Measurements from ENCODE around the gene CD163.
"Not testable (repeated sequence)": the region's sequence is repeated elsewhere in the genome, so short reads cannot be mapped to it uniquely, and the experiment has no call there.

CD163 gene

GRCh38 chr12:7437494-7437893 is 66.1 kb downstream of the CD163 start:
- not testable (repeated sequence) for H3K36me3 ChIP-seq (ENCODE audit: control insufficient read depth, low read length); H3K4me3 ChIP-seq (ENCODE audit: low read length); H3K9me3 ChIP-seq (ENCODE audit: control insufficient read depth, insufficient read depth, low read length); H4K20me1 ChIP-seq (ENCODE audit: control insufficient read depth, insufficient read depth, low read depth, low read length); H3K9me2 ChIP-seq (replicated peaks; ENCODE audit: control insufficient read depth, low read length); H3F3A ChIP-seq (ENCODE audit: control insufficient read depth, insufficient read depth); H3K4me2 ChIP-seq (ENCODE audit: low read length); H3K27me3 ChIP-seq (ENCODE audit: control insufficient read depth, low read length); H3K27ac ChIP-seq (ENCODE audit: low read depth, low read length); H3K79me2 ChIP-seq (ENCODE audit: control insufficient read depth, low read length); H3K4me1 ChIP-seq (ENCODE audit: control insufficient read depth, low read length)

- Histone ChIP-seq H3K9me3 (ENCODE audit: control insufficient read depth, insufficient read depth, low read length) (no peaks in the 10 kb centered on the region), H3K4me1 (ENCODE audit: control insufficient read depth, low read length) (no peaks in the 10 kb centered on the region), H3K27me3 (ENCODE audit: control insufficient read depth, low read length) (no peaks in the 10 kb centered on the region), H3F3A (ENCODE audit: control insufficient read depth, insufficient read depth) (no peaks in the 10 kb centered on the region), H3K36me3 (ENCODE audit: control insufficient read depth, low read length) (no peaks in the 10 kb centered on the region), H3K4me3 (ENCODE audit: low read length) (no peak overlapping the region), H4K20me1 (ENCODE audit: control insufficient read depth, insufficient read depth, low read depth, low read length) (no peaks in the 10 kb centered on the region), H3K27ac (ENCODE audit: low read depth, low read length) (no peak overlapping the region), H3K79me2 (ENCODE audit: control insufficient read depth, low read length) (no peaks in the 10 kb centered on the region), H3K9me2 (replicated peaks; ENCODE audit: control insufficient read depth, low read length) (no peaks in the 10 kb centered on the region), H3K4me2 (ENCODE audit: low read length) (no peak overlapping the region)
- TF ChIP-seq CTCF (IDR thresholded peaks at IDR 0.05; ENCODE audit: low read depth, low read length, poor library complexity, severe bottlenecking) (no peak), EZH2phosphoT487 (IDR thresholded peaks at IDR 0.05; ENCODE audit: borderline replicate concordance, low read length) (no peak)
These were observed 68.9 kb downstream of the CD163 start for GRCh38 chr12:7434670-7435069.

- H3K4me2 ChIP-seq (ENCODE audit: low read length) = no peak overlapping the region
- TF ChIP-seq EZH2phosphoT487 (IDR thresholded peaks at IDR 0.05; ENCODE audit: borderline replicate concordance, low read length) (no peak), CTCF (IDR thresholded peaks at IDR 0.05; ENCODE audit: low read depth, low read length, poor library complexity, severe bottlenecking) (no peak)
These were observed 70.2 kb downstream of the CD163 start for GRCh38 chr12:7433276-7433822.

GRCh38 chr12:7431993-7432685 is 71.4 kb downstream of the CD163 start:
- no peaks in the 10 kb centered on the region for H3K9me3 ChIP-seq (ENCODE audit: control insufficient read depth, insufficient read depth, low read length)
- H4K20me1 ChIP-seq (ENCODE audit: control insufficient read depth, insufficient read depth, low read depth, low read length) = no peaks in the 10 kb centered on the region
- no peaks in the 10 kb centered on the region for H3K79me2 ChIP-seq (ENCODE audit: control insufficient read depth, low read length)
- H3F3A ChIP-seq (ENCODE audit: control insufficient read depth, insufficient read depth) = no peaks in the 10 kb centered on the region
- no peaks in the 10 kb centered on the region for H3K27me3 ChIP-seq (ENCODE audit: control insufficient read depth, low read length)
- no peaks in the 10 kb centered on the region for H3K36me3 ChIP-seq (ENCODE audit: control insufficient read depth, low read length)
- H3K9me2 ChIP-seq (replicated peaks; ENCODE audit: control insufficient read depth, low read length) = no peaks in the 10 kb centered on the region
- H3K4me2 ChIP-seq (ENCODE audit: low read length) = no peak overlapping the region
- H3K4me1 ChIP-seq (ENCODE audit: control insufficient read depth, low read length) = no peaks in the 10 kb centered on the region
- H3K27ac ChIP-seq (ENCODE audit: low read depth, low read length) = no peak overlapping the region
- no peak overlapping the region for H3K4me3 ChIP-seq (ENCODE audit: low read length)
- TF ChIP-seq CTCF (IDR thresholded peaks at IDR 0.05; ENCODE audit: low read depth, low read length, poor library complexity, severe bottlenecking) = no peak
- no peak for TF ChIP-seq EZH2phosphoT487 (IDR thresholded peaks at IDR 0.05; ENCODE audit: borderline replicate concordance, low read length)

More at GRCh38 chr12:7433276-7433822, 70.2 kb downstream of the CD163 start:
- H3F3A ChIP-seq (ENCODE audit: control insufficient read depth, insufficient read depth) = no peaks in the 10 kb centered on the region
- H3K4me3 ChIP-seq (ENCODE audit: low read length) = no peak overlapping the region
- no peaks in the 10 kb centered on the region for H3K36me3 ChIP-seq (ENCODE audit: control insufficient read depth, low read length)
- H4K20me1 ChIP-seq (ENCODE audit: control insufficient read depth, insufficient read depth, low read depth, low read length) = no peaks in the 10 kb centered on the region
- H3K9me2 ChIP-seq (replicated peaks; ENCODE audit: control insufficient read depth, low read length) = no peaks in the 10 kb centered on the region
- H3K27me3 ChIP-seq (ENCODE audit: control insufficient read depth, low read length) = no peaks in the 10 kb centered on the region
- no peaks in the 10 kb centered on the region for H3K4me1 ChIP-seq (ENCODE audit: control insufficient read depth, low read length)
- no peak overlapping the region for H3K27ac ChIP-seq (ENCODE audit: low read depth, low read length)
- H3K9me3 ChIP-seq (ENCODE audit: control insufficient read depth, insufficient read depth, low read length) = no peaks in the 10 kb centered on the region
- H3K79me2 ChIP-seq (ENCODE audit: control insufficient read depth, low read length) = no peaks in the 10 kb centered on the region
